Thoracic aorta (tissue), 2 donors: Measurements from ENCODE around the gene DLG5. TPM values are rescaled to one million over a fixed set of nuclear protein-coding genes. Genes with fewer than 3 reads are reported as not detected.
A peak's percentile ranks its signal among the peaks of the same experiment; 100 is the strongest.

Source experiments
- ATAC-seq: fragments of 150-250 bp; one replicate; pipeline ENCODE4 v1.8.0; 2017; ENCODE audit warnings: low read depth; ENCODE audit not compliant: insufficient number of reproducible peaks, low FRiP score
- DNase-seq: peaks from one replicate; pipeline ENCODE4 v3.0.0-alpha.2; 2020; ENCODE audit warnings: low spot score
- H3K27ac ChIP-seq, 2 donors: fragments of 200-600 bp; sonication (generic); 1 replicate in 1 of 2; 2 replicates in 1 of 2; pipeline ENCODE4 v1.5.1; 2016; ENCODE audit warnings: mild to moderate bottlenecking in 2 of 2, moderate library complexity in 2 of 2
- H3K27me3 ChIP-seq: fragments of 200-600 bp; sonication (generic); replicated peaks from 2 replicates; pipeline ENCODE4 v1.6.0; 2016; ENCODE audit warnings: mild to moderate bottlenecking; ENCODE audit not compliant: insufficient read depth
- H3K36me3 ChIP-seq: fragments of 200-600 bp; sonication (generic); one replicate; pipeline ENCODE4 v1.5.1; 2016
- H3K4me1 ChIP-seq, 2 donors: fragments of 200-600 bp; sonication (generic); 1 replicate in 1 of 2; 2 replicates in 1 of 2; pipeline versions ENCODE4 v1.5.1 to v1.6.0; 2016; ENCODE audit warnings: low read depth in 2 of 2, mild to moderate bottlenecking in 1 of 2; ENCODE audit not compliant: control insufficient read depth in 1 of 2
- H3K4me3 ChIP-seq: fragments of 200-600 bp; sonication (generic); 2 replicates; pipeline ENCODE4 v1.5.1; 2016; ENCODE audit warnings: mild to moderate bottlenecking
- H3K9me3 ChIP-seq: fragments of 200-600 bp; sonication (generic); 2 replicates; pipeline ENCODE4 v1.5.1; 2016
- total RNA-seq, 2 donors: library from RNA; depleted of rRNA; stranded (reverse); fragments of >200 nt; gene quantifications; one replicate each; pipeline versions ENCODE4 v1.1.0 to v1.2.3, GENCODE V29; 2016
- TF ChIP-seq, protein P1 (sequence below): fragments of 200-600 bp; sonication (generic); IDR thresholded peaks from one replicate; pipeline ENCODE4 v1.5.1; 2019; ENCODE audit warnings: antibody characterized with exemption

DLG5 gene, protein sequence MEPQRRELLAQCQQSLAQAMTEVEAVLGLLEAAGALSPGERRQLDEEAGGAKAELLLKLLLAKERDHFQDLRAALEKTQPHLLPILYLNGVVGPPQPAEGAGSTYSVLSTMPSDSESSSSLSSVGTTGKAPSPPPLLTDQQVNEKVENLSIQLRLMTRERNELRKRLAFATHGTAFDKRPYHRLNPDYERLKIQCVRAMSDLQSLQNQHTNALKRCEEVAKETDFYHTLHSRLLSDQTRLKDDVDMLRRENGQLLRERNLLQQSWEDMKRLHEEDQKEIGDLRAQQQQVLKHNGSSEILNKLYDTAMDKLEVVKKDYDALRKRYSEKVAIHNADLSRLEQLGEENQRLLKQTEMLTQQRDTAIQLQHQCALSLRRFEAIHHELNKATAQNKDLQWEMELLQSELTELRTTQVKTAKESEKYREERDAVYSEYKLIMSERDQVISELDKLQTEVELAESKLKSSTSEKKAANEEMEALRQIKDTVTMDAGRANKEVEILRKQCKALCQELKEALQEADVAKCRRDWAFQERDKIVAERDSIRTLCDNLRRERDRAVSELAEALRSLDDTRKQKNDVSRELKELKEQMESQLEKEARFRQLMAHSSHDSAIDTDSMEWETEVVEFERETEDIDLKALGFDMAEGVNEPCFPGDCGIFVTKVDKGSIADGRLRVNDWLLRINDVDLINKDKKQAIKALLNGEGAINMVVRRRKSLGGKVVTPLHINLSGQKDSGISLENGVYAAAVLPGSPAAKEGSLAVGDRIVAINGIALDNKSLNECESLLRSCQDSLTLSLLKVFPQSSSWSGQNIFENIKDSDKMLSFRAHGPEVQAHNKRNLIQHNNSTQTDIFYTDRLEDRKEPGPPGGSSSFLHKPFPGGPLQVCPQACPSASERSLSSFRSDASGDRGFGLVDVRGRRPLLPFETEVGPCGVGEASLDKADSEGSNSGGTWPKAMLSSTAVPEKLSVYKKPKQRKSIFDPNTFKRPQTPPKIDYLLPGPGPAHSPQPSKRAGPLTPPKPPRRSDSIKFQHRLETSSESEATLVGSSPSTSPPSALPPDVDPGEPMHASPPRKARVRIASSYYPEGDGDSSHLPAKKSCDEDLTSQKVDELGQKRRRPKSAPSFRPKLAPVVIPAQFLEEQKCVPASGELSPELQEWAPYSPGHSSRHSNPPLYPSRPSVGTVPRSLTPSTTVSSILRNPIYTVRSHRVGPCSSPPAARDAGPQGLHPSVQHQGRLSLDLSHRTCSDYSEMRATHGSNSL (N-terminal part only)
- 10 to 100 TPM; 36.4 to 79.6 TPM for total RNA-seq

- Histone ChIP-seq H3K4me1 (peaks cover 15 to 36% of the 10 kb centered on the region in 2 donors), H3K4me3 (peak within 1 kb of the TSS; percentile 92), H3K27ac (peak within 1 kb of the TSS; percentile 65 to 81), H3K9me3 (no peaks in the 10 kb centered on the region), H3K27me3 (no peaks in the 10 kb centered on the region), H3K36me3 (no peaks in the 10 kb centered on the region)
- DNase-seq (no peak), ATAC-seq (peak; percentile 80)
- TF ChIP-seq, protein P1, sequence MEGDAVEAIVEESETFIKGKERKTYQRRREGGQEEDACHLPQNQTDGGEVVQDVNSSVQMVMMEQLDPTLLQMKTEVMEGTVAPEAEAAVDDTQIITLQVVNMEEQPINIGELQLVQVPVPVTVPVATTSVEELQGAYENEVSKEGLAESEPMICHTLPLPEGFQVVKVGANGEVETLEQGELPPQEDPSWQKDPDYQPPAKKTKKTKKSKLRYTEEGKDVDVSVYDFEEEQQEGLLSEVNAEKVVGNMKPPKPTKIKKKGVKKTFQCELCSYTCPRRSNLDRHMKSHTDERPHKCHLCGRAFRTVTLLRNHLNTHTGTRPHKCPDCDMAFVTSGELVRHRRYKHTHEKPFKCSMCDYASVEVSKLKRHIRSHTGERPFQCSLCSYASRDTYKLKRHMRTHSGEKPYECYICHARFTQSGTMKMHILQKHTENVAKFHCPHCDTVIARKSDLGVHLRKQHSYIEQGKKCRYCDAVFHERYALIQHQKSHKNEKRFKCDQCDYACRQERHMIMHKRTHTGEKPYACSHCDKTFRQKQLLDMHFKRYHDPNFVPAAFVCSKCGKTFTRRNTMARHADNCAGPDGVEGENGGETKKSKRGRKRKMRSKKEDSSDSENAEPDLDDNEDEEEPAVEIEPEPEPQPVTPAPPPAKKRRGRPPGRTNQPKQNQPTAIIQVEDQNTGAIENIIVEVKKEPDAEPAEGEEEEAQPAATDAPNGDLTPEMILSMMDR: no peak
These were observed at the start of gene DLG5 for GRCh38 chr10:77926566-77927401. Gene DLG5, minus strand, starts transcription at chr10:77926755. Its CDS starts 235 bp downstream, at chr10:77926520.

DNA sequence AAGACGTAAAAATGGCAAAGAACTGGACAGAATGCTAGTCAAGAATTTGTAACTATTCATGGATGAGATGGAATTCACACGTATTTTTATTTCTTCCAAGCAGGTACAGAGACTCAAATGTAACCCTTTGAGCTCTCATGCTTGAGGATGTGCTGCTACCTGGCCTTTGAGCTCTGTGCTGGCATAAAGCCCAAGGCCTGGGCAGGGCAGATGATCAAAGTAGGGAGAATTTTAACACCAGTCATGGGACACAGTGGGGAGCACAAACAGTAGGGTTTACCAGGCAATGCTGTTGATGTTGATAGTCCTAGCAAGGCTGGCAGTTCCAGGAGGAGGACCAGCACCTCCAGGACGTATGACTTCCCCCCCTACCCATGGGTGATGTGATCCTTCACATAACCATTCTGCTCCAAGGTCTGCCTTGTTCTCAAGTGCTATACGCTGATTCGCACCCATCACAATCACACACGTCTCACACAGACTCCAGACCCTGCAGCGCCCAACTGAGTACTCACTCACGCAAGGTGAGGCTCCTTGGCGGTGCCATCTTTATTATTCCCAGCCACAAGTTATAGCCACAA lies 48.6 kb upstream of the DLG5 start:
- Histone ChIP-seq H3K4me1 (peaks cover 22 to 51% of the 10 kb centered on the region in 2 donors), H3K27ac (peak overlapping the region; percentile 78 to 84), H3K36me3 (peaks cover 26% of the 10 kb centered on the region), H3K4me3 (no peak overlapping the region), H3K27me3 (no peaks in the 10 kb centered on the region), H3K9me3 (no peaks in the 10 kb centered on the region)
- ATAC-seq (no peak), DNase-seq (no peak)
- TF ChIP-seq, protein P1: no peak

DNA sequence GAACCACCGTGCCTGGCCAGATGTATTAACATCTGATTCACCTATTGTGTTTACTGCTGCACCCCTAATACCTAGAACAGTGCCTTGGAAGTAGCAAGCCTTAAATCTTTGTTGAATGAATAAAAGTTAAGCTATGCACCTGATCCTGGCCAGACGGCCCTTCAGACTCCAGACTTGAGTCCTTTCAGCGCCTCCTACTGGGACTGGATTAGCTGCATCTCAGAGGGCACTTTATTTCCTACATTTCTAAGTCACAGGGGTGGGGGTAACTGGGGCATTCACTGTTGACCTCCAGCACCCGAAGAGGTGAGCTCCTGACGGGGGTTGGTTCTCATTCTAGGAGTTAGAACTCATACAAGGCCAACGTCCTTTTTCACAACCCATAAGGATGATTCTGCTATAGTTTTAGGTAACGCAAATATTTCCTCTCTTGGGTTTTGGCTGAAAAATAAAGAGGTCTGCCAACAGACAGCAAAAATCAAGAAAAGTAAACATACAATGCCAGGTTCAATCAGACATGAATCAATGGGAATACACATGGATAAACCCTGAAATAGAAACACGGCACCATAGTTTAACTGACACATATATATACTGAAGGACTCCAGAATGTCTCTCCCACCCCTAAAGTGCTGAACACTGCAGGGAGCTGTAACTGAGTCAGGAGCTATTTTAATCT lies 48.0 kb upstream of the DLG5 start:
- Histone ChIP-seq H3K27me3 (no peaks in the 10 kb centered on the region), H3K36me3 (peaks cover 21% of the 10 kb centered on the region), H3K9me3 (no peaks in the 10 kb centered on the region), H3K27ac (peak overlapping the region; percentile 78 to 84), H3K4me3 (no peak overlapping the region), H3K4me1 (peaks cover 22 to 56% of the 10 kb centered on the region in 2 donors)
- ATAC-seq (peak; percentile 37), DNase-seq (no peak)
- TF ChIP-seq, protein P1: no peak

GRCh38 chr10:77973276-77973675 lies 46.7 kb upstream of the DLG5 start:
- H3K9me3 ChIP-seq: no peaks in the 10 kb centered on the region
- H3K27me3 ChIP-seq: no peaks in the 10 kb centered on the region
- peaks cover 22 to 64% of the 10 kb centered on the region in 2 donors for H3K4me1 ChIP-seq
- H3K36me3 ChIP-seq: peaks cover 11% of the 10 kb centered on the region
- DNase-seq (no peak), ATAC-seq (no peak)
- no peak overlapping the region for H3K4me3 ChIP-seq
- TF ChIP-seq, protein P1: no peak
- H3K27ac ChIP-seq: peak overlapping the region; percentile 49 to 87
